HCEC 1CT (cell line): ENCODE measurements around the gene NBEA.
"Not testable (repeated sequence)": the region's sequence is repeated elsewhere in the genome, so short reads cannot be mapped to it uniquely, and the experiment has no call there.

Experiments used
- DNase-seq: peaks from one replicate; pipeline ENCODE4 v3.0.0-alpha.2; 2017

The NBEA gene

DNA sequence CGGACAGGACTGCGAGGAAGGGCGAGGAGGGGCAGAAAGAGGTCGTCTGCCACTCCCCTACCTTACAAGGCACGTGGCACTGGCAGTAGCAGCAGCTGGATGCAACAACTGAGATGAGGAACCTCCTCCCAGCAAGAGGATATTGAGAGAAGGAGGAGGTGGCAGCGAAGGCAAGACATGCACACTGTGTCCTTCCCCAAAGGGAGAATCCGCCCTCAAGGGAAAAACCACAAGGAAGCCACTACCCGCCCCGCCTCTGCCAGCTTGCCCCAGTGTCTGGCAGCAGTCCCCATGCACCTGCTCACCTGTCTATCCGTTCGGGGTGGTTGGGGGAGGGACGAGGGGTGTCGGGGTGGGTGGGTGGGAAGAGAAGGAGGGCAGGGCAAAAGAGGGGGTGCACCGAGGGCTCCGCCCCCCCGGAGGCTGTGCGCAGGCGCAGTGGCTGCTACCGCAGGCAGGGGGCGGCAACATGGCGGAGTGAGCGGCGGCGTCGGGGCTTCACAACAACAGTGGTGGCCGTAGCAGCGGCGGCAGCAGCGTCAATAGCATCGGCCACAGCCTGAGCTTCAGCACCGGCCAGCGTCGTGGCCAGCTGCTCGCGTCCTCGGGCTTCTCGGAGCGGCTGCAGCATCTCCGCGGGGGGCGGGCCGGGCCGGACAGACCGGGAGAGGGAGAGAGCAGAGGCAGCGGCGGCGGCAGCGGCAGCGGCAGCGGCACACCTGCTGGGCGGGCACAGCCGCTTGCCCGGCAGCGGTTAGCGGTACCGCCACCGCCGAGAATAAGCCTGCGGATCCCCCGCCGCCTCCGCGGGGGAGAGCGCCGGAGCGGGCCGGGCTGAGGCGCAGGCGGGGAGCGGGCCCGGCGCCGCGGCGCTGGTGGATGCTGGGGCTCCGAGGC lies at the start of gene NBEA:
NBEA (plus strand) TSS at position 436 of the 897 bp plus-strand sequence. CDS start 551 bp downstream, outside the sequence.
- DNase-seq, result no peak

DNA sequence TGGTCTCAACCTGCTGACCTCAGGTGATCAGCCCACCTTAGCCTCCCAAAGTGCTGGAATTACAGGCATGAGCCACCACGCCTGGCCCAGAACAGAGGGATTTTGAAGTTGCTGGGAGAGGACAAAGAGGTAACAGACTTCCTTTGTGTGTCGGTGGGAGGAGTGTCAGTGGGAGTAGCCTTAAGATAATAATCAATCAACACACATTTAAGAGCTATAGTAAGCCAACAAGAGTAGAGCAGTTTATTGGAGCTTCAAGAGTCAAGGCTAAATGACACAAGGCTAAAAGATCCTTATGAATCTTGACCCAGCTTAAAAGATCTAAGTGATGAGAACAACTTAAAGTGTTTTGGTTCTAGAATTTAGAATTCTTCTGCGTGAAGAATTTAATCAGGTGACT lies 47.3 kb upstream of the NBEA start:
- DNase-seq, result no peak

GRCh38 chr13:34897220-34897619 lies 44.9 kb upstream of the NBEA start:
- no peak for DNase-seq

GRCh38 chr13:34899888-34900287 lies 42.2 kb upstream of the NBEA start:
- DNase-seq, result no peak

DNA sequence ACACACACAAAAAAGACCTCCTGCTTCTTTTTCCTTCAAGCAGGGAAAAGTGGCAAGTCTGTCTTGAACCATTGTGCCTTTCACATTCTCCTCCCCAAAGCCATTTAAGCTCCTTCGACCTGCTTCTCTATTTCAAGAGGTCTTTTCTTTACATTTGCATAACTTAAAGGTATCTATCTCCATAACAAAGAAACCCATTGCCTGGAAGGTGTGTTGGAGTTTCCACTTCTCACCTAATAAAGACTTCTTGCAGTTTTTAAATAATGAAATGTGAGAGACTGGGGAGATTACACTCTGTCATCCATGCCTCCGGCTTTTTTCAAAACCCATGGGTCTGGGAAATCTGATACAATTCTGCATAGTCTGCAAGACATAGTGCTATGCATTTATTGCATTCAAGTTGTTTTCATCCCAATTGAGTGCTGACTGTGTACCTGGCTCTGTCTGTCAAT lies 41.8 kb upstream of the NBEA start:
- no peak for DNase-seq

DNA sequence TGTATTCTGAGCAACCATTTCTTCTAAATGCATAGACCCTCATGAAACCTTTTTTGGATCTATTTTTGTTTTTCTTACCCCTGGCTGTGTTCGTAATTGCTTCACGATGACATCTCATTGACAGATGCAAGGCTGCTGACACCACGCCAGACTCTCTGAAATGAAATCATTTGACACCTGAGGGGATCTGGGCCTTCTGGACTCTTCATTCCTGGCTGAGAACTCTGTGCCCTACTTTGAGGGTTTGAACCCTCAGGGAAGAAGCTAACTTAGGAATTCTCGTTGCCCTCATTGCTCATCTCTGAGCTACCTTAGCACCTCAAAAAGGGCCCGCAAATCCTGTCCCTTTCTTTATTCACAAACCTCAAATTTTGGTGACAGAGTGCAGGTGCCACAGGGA lies 40.5 kb upstream of the NBEA start:
- no peak for DNase-seq

- no peak for DNase-seq
Observed at GRCh38 chr13:34911159-34911558, 30.9 kb upstream of the NBEA start.

- DNase-seq, result no peak
Observed at GRCh38 chr13:34913040-34913439, 29.0 kb upstream of the NBEA start.

DNA sequence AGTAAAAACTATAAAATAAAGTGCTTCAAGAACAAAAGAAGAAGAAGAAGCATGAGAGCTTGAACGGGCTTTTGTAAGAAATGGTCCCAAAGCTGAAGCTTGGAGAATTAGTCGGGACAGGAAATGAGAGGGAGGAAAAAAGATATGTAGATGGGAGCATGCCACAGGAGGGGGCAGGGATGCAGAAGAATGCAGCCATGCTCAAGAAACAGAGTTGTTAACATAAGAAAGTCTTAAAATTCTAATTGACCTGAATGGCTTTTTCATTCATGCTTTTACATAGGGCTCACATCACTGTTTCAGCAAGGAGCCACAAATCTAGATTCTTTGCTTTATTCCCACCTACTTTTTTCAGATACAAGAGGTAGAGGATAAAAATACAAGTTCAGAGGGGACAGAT lies 27.7 kb upstream of the NBEA start:
- no peak for DNase-seq

GRCh38 chr13:34926508-34926907 lies 15.6 kb upstream of the NBEA start:
- DNase-seq, result no peak

DNA sequence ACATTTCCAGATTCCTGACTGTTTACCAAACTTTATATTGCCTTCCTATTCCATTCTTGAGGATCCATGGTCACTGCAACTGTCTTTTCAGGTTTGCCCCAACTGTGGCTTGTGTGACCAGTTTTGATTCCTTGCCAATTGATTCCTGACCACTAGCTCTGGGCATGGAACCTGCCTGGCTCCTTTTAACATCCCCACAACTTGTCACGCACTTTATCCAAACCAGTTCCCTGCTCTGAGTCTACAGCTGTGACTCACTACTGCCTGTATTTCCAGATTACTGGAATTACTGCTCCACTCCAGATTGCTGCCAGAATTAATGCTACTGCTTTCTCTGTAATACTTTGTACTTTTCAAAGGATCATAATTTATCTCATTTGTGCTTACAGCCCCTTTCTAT lies 13.4 kb upstream of the NBEA start:
- DNase-seq, result not testable (repeated sequence)

DNA sequence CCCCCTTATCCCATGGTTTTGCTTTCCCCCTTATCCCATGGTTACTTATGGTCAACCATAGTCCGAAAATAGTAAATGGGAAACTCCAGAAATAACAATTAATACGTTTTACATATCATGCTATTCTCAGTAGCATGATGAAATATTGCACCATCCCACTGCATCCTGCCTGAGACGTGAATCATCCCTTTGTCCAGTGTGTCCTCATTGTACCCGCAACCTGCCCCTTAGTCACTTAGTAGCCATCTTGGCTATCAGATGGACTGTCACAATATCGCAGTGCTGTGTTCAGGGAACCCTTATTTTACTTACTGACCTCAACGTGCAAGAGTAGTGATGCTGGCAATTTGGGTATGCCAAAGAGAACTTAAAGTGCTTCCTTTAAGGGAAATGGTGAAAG lies 10.5 kb upstream of the NBEA start:
- no peak for DNase-seq

- DNase-seq, result no peak
Observed at GRCh38 chr13:34933349-34933748, 8.7 kb upstream of the NBEA start.

- DNase-seq, result no peak
Observed at GRCh38 chr13:34933786-34934185, 8.3 kb upstream of the NBEA start.

DNA sequence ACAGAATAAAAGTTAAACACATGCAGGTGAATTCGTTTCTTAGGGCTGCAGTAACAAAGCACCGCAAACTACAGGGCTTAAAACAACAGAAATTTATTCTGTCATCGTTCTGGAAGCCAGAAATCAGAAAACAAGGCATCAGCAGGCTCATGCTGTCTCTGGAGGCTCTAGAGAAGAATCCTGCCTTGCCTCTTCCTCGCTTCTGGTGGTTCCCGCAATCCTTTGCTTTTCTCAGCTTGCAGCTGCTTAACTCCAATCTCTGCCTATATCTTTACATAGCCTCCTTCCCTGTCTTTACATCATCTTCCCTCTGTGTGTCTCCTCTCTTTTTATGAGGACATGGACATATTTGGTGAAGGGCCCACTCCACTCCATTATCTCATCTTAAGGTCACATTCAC lies 6.2 kb upstream of the NBEA start:
- no peak for DNase-seq

DNA sequence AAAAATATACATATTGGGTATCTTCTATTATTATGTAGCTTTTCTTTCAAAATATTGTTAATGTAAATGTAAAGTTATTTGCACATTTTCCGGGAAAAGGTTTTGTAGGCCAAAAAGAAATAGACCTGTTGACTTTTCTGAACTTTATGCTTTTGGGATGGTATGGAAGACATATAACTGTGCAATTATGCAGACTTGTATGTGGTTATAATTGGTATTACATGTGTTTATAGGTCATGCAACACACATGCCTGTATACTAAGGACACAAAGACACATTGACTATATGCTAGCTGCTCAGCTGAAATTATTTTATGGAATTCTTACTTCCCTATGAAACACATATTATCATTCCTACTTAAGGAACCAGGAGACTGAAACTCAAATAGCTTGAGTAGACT lies 2.3 kb upstream of the NBEA start:
- DNase-seq, result no peak

DNA sequence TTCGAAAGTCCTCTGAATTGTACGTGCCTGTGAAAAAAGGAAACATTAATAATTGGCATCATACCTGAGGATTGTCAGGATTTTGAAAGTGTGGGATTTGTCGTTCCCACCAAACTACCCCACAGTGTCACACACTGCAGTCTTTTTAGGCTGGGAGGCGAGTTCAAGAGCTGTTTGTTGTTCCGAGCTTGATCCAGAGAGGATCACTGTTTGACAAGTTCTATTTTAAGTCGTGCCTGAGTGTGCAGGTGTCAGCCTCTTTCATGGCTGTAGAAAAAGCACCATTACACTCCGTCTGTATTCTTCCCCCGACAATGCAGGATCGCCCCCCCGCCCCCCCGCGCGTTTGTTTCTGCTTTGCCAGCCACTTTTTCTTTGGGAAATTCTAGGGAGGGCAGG lies 635 bp upstream of the NBEA start:
- DNase-seq, result no peak

DNA sequence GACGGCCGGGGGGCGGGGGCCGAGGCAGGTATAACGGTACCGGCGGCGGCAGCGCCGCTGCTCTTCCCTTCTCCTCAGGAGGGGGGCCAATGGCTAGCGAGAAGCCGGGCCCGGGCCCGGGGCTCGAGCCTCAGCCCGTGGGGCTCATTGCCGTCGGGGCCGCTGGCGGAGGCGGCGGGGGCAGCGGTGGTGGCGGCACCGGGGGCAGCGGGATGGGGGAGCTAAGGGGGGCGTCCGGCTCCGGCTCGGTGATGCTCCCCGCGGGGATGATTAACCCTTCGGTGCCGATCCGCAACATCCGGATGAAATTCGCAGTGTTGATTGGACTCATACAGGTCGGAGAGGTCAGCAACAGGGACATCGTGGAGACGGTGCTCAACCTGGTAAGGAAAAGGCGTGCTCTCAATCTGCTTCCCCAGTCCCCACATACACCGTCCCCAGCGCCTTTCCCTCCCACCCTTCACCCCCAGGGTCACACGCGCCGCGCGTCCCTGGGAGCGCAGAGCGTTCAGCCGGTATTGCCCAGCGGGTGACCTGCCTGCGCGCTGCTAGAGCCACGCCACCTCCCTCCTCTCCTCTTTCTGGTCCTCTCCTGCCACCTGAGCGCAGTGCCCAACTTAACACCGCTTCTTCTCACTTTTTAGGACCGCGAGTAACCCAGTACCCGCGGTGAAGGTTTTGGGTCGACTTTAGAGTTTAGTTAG lies 814 bp downstream of the NBEA start:
- DNase-seq, result no peak

DNA sequence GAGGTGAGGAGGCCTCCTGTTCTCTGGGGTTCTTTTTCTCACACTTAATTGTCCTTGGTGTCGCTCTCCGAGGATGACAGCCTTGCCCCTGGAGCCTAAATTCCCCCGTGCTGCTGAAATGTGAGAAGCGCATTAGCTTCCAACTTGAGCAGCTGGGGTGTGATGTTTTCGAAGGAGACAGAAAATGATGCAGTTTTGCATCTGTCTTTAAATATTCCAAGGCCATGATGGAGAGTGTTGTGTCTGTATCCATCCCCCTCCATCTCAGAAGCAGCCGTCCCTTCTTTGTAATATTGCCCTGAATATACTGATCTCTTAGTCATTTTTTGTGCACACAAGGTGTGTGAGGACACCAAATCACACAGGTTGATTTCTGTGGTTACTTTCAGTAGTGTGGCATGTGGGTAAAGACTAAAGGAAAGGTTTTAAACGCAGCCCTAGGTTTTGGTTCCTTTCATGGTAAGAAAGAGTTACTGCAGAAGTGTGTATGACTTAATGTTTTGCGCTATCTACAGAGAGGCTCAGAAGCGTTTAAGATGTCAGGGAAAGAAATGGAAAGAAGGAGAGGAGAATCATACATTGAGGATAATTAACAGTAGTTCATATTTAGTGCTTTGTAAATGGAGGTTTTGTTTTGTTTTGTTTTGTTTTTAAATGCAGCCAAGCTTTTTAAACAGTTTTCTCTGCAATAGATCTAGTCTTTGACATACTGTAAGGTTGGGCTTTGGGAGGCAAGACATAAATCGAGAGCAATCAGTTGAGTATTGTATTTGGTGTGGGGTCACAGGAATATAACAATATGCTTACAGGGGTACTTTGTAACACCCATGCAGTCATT lies 1.6 kb downstream of the NBEA start:
- DNase-seq, result no peak

- DNase-seq, result no peak
Observed at GRCh38 chr13:34944274-34944634, 2.2 kb downstream of the NBEA start.

DNA sequence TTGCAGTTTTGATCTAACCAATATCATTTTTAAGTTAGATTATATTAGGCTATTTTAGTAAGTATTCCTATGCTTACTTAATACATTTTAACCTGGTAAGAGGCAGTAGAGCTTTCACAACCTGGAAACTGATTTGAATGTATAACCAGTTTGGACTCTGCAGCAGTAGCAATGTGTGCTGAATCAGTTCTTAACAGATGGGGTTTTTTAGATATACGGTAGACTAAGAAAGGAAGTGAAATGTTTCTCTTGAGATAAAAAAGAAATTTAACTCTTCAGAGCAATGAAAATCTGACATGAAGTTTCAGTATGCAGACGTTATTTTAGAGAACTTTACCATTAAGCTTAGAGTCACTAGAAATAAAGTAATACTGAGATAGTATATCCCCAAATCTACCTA lies 2.7 kb downstream of the NBEA start:
- DNase-seq, result no peak

DNA sequence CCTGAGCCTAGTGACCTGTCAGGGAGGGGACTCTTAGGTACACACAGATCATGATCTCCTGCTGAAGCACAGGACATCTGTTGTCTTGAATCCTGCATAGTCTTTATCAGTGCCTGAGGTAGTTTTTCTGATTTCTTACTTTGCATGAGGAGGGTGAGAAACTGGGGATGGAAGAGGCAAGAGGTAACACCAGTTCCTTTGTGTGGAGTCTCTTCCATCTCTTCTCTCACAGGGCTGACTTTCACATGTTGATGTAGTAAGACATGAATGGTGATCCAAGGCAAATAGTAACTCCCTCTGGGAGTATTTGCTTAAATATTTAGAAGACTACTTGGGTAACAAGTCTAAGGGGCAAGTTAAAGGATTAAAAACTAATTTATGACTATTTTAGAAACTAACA lies 9.5 kb downstream of the NBEA start:
- no peak for DNase-seq

GRCh38 chr13:34959489-34959888 lies 17.4 kb downstream of the NBEA start:
- no peak for DNase-seq
